ENCODE data around the gene DCC. TPM values are rescaled to one million over a fixed set of nuclear protein-coding genes. Genes with fewer than 3 reads are reported as not detected.

The DCC gene
- total RNA-seq, 1 experiment from 2014 or later = not detected

GRCh38 chr18:52546686-52547346 lies 206.8 kb downstream of the DCC start:
- RAD21 ChIA-PET (ENCODE audit: low non-redundant PET in 1 of 2, low total read pairs in 2 of 2, uncharacterized antibody in 2 of 2, unreplicated experiment in 2 of 2) = no interaction called here
- ATAC-seq = no peak

More at GRCh38 chr18:52546686-52547346, 206.8 kb downstream of the DCC start:
- Histone ChIP-seq H3K4me3 (replicated peaks in 1 of 2; ENCODE audit: low read depth in 1 of 2, low read length in 2 of 2) (no peak overlapping the region), H3K9me2 (ENCODE audit: insufficient read depth) (no peaks in the 10 kb centered on the region), H3K9me3 (ENCODE audit: control insufficient read depth in 1 of 2, insufficient read depth in 1 of 2, low read depth in 1 of 2, low read length in 2 of 2) (peaks cover 27% of the 10 kb centered on the region in 2 experiments; a peak in 2 of 4 replicates), H3K27ac (ENCODE audit: low read depth, low read length) (no peak overlapping the region), H3K4me1 (ENCODE audit: control insufficient read depth in 1 of 2, insufficient read depth in 2 of 2, low read length in 2 of 2) (no peaks in the 10 kb centered on the region), H3K79me2 (ENCODE audit: insufficient read depth, low read length) (no peaks in the 10 kb centered on the region), H3K27me3 (ENCODE audit: insufficient read depth, low read length) (no peaks in the 10 kb centered on the region), H3K9ac (ENCODE audit: low read length) (no peak overlapping the region), H3K4me2 (ENCODE audit: low read length) (no peak overlapping the region), H2AFZ (ENCODE audit: low read depth, low read length, poor library complexity, severe bottlenecking) (no peak overlapping the region), H4K20me1 (ENCODE audit: insufficient read depth) (no peaks in the 10 kb centered on the region), H3K36me3 (ENCODE audit: control insufficient read depth in 1 of 2, insufficient read depth in 2 of 2, low read length in 2 of 2) (no peaks in the 10 kb centered on the region)
- no peak for DNase-seq (ENCODE audit: low read depth, low spot score)
- no TSS peak for BruUV-seq (replicated peaks)
- CTCF ChIA-PET = no interaction called here
- POLR2A ChIA-PET = no interaction called here
- intact Hi-C loops (cut with micrococcal nuclease) = no loop called here
- TF ChIP-seq EZH2phosphoT487 (IDR thresholded peaks at IDR 0.05; ENCODE audit: borderline replicate concordance) (no peak), POLR2AphosphoS5 (IDR thresholded peaks at IDR 0.05; ENCODE audit: low read depth, low read length) (no peak), JUND (IDR thresholded peaks at IDR 0.05) (no peak), YY1 (IDR thresholded peaks at IDR 0.05; ENCODE audit: extremely low read depth, insufficient replicate concordance, low read depth, low read length) (no peak), CBX3 (IDR thresholded peaks at IDR 0.05; ENCODE audit: low read depth) (no peak), SP1 (IDR thresholded peaks at IDR 0.05; ENCODE audit: low read depth) (no peak), SRF (IDR thresholded peaks at IDR 0.05; ENCODE audit: low read depth) (no peak), POLR2A (IDR thresholded peaks at IDR 0.05; ENCODE audit: borderline replicate concordance, extremely low read depth, insufficient read depth, insufficient read length) (no peak), ZFX (IDR thresholded peaks at IDR 0.05) (no peak), SIN3A (IDR thresholded peaks at IDR 0.05; ENCODE audit: low read depth) (no peak), MAX (IDR thresholded peaks at IDR 0.05) (no peak), REST (IDR thresholded peaks at IDR 0.05; ENCODE audit: low read depth) (no peak), CEBPB (IDR thresholded peaks at IDR 0.05; ENCODE audit: low read depth) (no peak), ELF1 (IDR thresholded peaks at IDR 0.05; ENCODE audit: borderline replicate concordance, low read depth) (no peak), CTCF (IDR thresholded peaks at IDR 0.05 in 2 of 3, conservative IDR thresholded peaks at IDR 0.05 in 1 of 3; ENCODE audit: borderline replicate concordance in 1 of 3, insufficient read depth in 1 of 3, low read depth in 2 of 3, low read length in 2 of 3) (no peak), ZBTB33 (IDR thresholded peaks at IDR 0.05; ENCODE audit: extremely low read depth, insufficient replicate concordance, low read length) (no peak), EZH2 (IDR thresholded peaks at IDR 0.05) (no peak), RAD21 (IDR thresholded peaks at IDR 0.05; ENCODE audit: low read depth) (no peak)

Data from HCT116 (cell line).